Sigmoid colon (tissue), 7 donors: ENCODE results near the gene VTCN1. TPM values are rescaled to one million over a fixed set of nuclear protein-coding genes. Genes with fewer than 3 reads are reported as not detected.

Experiments
- DNase-seq: peaks from one replicate; pipeline ENCODE4 v3.0.0-alpha.2; 2019
- H3K27ac ChIP-seq, 4 donors: fragments of 200-600 bp; sonication (generic); one replicate each; pipeline ENCODE4 v1.5.1; 2016 to 2019; ENCODE audit warnings: mild to moderate bottlenecking in 1 of 4
- H3K27me3 ChIP-seq, 3 donors: fragments of 200-600 bp; sonication (generic); one replicate each; pipeline ENCODE4 v1.5.1; 2019; ENCODE audit warnings: mild to moderate bottlenecking in 1 of 3
- H3K36me3 ChIP-seq, 4 donors: fragments of 200-600 bp; sonication (generic); one replicate each; pipeline ENCODE4 v1.5.1; 2016 to 2019
- H3K4me1 ChIP-seq, 4 donors: fragments of 200-600 bp; sonication (generic); one replicate each; pipeline ENCODE4 v1.5.1; 2017 to 2019
- H3K4me3 ChIP-seq, 4 donors: fragments of 200-600 bp; sonication (generic); one replicate each; pipeline ENCODE4 v1.5.1; 2017 to 2019; ENCODE audit warnings: mild to moderate bottlenecking in 2 of 4, moderate library complexity in 1 of 4
- H3K9me3 ChIP-seq, 4 donors: fragments of 200-600 bp in 3 of 4; sonication (generic) in 3 of 4; one replicate each; pipeline versions ENCODE4 v1.5.1 to v1.6.1; 2013 to 2019
- CTCF ChIP-seq, 4 experiments: fragments of 450-650 bp in 3 of 4; fragments of 200-600 bp in 1 of 4; IDR thresholded peaks; one replicate each; pipeline ENCODE4 v1.5.1; 2016 to 2019; ENCODE audit warnings: antibody characterized with exemption in 4 of 4, mild to moderate bottlenecking in 3 of 4, moderate library complexity in 2 of 4
- EP300 ChIP-seq, 4 donors: sonication (generic); formaldehyde crosslinking; IDR thresholded peaks; one replicate each; pipeline ENCODE4 v1.6.1; 2017; ENCODE audit warnings: antibody characterized with exemption in 4 of 4
- POLR2A ChIP-seq, 2 donors: fragments of 450-650 bp; IDR thresholded peaks; one replicate each; pipeline ENCODE4 v1.6.1; 2016; ENCODE audit warnings: antibody characterized with exemption in 2 of 2, mild to moderate bottlenecking in 2 of 2, moderate library complexity in 2 of 2
- POLR2AphosphoS5 ChIP-seq, 4 donors: sonication (generic); formaldehyde crosslinking; IDR thresholded peaks; one replicate each; pipeline ENCODE4 v1.6.1; 2017; ENCODE audit warnings: antibody characterized with exemption in 4 of 4
- WGBS, 2 donors: extraction: QIAGEN DNeasy Blood & Tissue Kit; methylation state at CpG; one replicate each; pipeline ENCODE4 v1.1.7; 2013; 5-methylcytosine and 5-hydroxymethylcytosine counted together
- intact Hi-C: fragments of 100-400 bp; cut with DNase I; formaldehyde crosslinking; loops from one replicate; pipeline ENCODE4 v1.15.1; 2023
- polyA plus RNA-seq, 3 donors: library from polyadenylated mRNA; stranded (reverse); fragments of 200-250 nt; gene quantifications; one replicate each; pipeline ENCODE4 v1.2.3, GENCODE V29; 2013
- total RNA-seq, 4 donors: library from RNA; depleted of rRNA; stranded (reverse); fragments of >200 nt; gene quantifications; one replicate each; pipeline ENCODE4 v1.1.0, GENCODE V29; 2016
- donor health status: healthy with polysubstance abuse.
- donor health status: Bipolar disorder and iron deficiency.
- donor health status: healthy.

VTCN1 gene
- total and polyA plus RNA-seq, 7 donors: not detected

DNA sequence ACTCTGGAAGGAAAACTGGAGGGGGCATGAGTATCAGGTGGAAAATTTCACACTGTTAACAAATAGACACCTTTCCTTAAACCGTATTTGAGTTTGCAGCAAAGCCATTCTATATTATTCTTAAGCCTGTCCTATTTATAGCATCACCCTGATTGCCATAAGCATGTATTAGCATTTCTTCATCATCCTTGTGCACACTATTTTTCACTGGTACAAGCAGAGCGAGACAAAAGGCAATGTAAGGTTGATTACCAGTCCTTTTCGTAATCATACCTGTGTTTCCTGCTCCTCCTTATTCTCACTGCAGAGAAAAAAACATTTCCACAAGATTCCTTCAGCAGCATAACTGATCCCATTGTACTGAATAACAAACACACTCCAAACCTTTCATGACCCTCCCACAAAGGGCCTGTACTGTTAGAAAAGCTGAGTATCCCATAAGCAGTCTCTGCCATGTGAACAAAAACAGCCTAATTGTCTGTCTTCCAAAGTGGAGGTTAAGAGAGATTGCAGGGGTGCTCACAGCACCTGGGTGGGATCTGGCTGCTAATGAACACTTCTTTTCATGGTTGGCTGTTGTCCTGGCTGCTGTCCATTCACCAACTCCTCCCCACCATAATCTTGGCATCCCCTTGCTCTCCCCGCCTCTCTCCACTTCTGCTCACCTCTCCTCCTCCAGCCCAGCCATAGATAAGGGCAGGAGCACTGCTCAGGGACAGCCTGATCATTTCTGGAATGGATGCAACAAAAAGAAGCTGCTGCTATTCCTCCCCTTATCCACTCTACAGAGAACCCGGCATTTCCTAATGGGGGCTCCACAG lies 30.4 kb downstream of the VTCN1 start:
- Histone ChIP-seq H3K4me3 (no peak overlapping the region), H3K36me3 (no peaks in the 10 kb centered on the region), H3K27me3 (no peaks in the 10 kb centered on the region), H3K4me1 (no peaks in the 10 kb centered on the region), H3K27ac (no peak overlapping the region), H3K9me3 (no peaks in the 10 kb centered on the region)
- TF ChIP-seq POLR2A (IDR thresholded peaks at IDR 0.05) (no peak), POLR2AphosphoS5 (IDR thresholded peaks at IDR 0.05) (no peak), CTCF (IDR thresholded peaks at IDR 0.05) (no peak), EP300 (IDR thresholded peaks at IDR 0.05) (no peak)
- no peak for DNase-seq
- 90 to 91% methylated on average over 5 of the region's 5 CpGs for WGBS, 2 donors
- intact Hi-C loops: no loop called here

- TF ChIP-seq CTCF (IDR thresholded peaks at IDR 0.05) (no peak), POLR2AphosphoS5 (IDR thresholded peaks at IDR 0.05) (no peak), EP300 (IDR thresholded peaks at IDR 0.05) (no peak), POLR2A (IDR thresholded peaks at IDR 0.05) (no peak)
- Histone ChIP-seq H3K27ac (no peak overlapping the region), H3K9me3 (no peaks in the 10 kb centered on the region), H3K4me1 (no peaks in the 10 kb centered on the region), H3K36me3 (no peaks in the 10 kb centered on the region), H3K4me3 (no peak overlapping the region), H3K27me3 (no peaks in the 10 kb centered on the region)
- intact Hi-C loops: no loop called here
- whole genome bisulfite sequencing, 2 donors: 69% methylated on average over 5 of the region's 5 CpGs
- no peak for DNase-seq
These were observed 31.3 kb downstream of the VTCN1 start for GRCh38 chr1:117179471-117179870.

DNA sequence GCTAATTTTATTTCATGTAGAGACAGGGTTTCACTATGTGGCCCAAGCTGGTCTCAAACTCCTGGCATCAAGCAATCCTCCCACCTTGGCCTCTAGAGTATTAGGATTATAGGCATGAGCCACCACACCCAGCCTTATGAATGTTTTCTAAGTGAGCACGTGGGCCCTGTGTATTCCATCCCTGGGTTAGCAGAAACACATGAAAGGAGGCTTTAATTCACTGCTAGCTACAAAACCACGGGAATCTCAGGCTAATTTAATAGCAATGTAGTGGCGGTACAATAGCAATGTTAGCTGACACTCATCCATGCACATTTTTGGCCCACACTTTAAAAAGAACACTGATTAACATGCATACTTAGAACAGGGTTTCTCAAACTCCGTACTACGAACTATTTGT lies 32.0 kb downstream of the VTCN1 start:
- H3K4me3 ChIP-seq: no peak overlapping the region
- intact Hi-C loops: no loop called here
- no peaks in the 10 kb centered on the region for H3K36me3 ChIP-seq
- no peak for DNase-seq
- H3K27ac ChIP-seq: no peak overlapping the region
- no peaks in the 10 kb centered on the region for H3K9me3 ChIP-seq
- no peaks in the 10 kb centered on the region for H3K4me1 ChIP-seq
- WGBS, 2 donors: 90 to 94% methylated on average over 5 of the region's 5 CpGs
- TF ChIP-seq POLR2AphosphoS5 (IDR thresholded peaks at IDR 0.05) (no peak), CTCF (IDR thresholded peaks at IDR 0.05) (no peak), EP300 (IDR thresholded peaks at IDR 0.05) (no peak)
- H3K27me3 ChIP-seq: no peaks in the 10 kb centered on the region

DNA sequence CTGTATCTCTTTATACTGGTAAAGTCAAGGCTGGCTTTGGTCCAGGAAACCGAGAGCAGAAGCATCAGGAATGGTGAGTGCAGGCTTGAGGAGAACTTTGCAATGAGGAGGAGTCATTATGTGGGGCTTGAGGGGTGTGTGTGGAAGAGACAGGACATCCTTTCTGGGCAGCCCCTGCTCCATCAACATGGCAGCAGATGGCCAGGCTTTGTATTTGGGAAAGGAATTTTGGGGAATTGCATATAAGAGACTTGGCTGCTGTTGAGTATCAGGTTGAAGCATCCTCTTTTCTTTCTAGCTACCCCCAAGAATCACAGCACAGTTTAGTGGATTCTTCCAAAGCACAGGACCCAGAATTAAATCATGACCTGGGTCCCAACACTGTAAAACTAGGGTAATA lies 33.4 kb downstream of the VTCN1 start:
- H3K4me1 ChIP-seq: no peaks in the 10 kb centered on the region
- no peaks in the 10 kb centered on the region for H3K36me3 ChIP-seq
- no peak for TF ChIP-seq CTCF (IDR thresholded peaks at IDR 0.05)
- TF ChIP-seq POLR2AphosphoS5 (IDR thresholded peaks at IDR 0.05): no peak
- no peak for TF ChIP-seq EP300 (IDR thresholded peaks at IDR 0.05)
- TF ChIP-seq POLR2A (IDR thresholded peaks at IDR 0.05): no peak
- DNase-seq: no peak
- H3K27me3 ChIP-seq: no peaks in the 10 kb centered on the region
- H3K4me3 ChIP-seq: no peak overlapping the region
- 55 to 56% methylated on average over 1 of the region's 1 CpG for WGBS, 2 donors
- no peak overlapping the region for H3K27ac ChIP-seq
- no peaks in the 10 kb centered on the region for H3K9me3 ChIP-seq
- intact Hi-C loops: no loop called here

DNA sequence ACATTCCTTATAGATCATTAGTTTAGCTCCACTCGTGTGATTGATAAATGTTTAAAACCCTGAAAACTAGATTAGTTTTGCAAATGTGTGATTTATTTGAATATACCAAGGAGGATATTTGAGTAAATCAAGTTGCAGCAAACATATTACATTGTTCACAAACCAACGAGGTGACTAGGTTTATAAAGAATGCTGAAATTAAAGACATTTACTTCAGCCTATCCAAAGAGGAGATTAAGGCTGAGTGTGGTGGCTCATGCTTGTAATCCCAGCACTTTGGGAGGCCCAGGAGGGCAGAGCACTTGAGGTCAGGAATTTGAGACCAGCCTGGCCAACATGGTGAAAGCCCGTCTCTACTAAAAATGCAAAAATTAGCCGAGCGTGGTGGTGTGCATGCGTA lies 34.1 kb downstream of the VTCN1 start:
- no peaks in the 10 kb centered on the region for H3K27me3 ChIP-seq
- no peaks in the 10 kb centered on the region for H3K4me1 ChIP-seq
- 88 to 90% methylated on average over 6 of the region's 6 CpGs for WGBS, 2 donors
- no peak overlapping the region for H3K27ac ChIP-seq
- TF ChIP-seq POLR2A (IDR thresholded peaks at IDR 0.05) (no peak), POLR2AphosphoS5 (IDR thresholded peaks at IDR 0.05) (no peak), EP300 (IDR thresholded peaks at IDR 0.05) (no peak)
- H3K4me3 ChIP-seq: no peak overlapping the region
- intact Hi-C loops: no loop called here
- H3K36me3 ChIP-seq: no peaks in the 10 kb centered on the region
- no peak for DNase-seq
- no peaks in the 10 kb centered on the region for H3K9me3 ChIP-seq
